GM12864 (cell line): Measurements from ENCODE around the gene RELA.

Experiments
- DNase-seq: peaks from one replicate; pipeline ENCODE4 v3.0.0-alpha.2; 2011; ENCODE audit warnings: low read depth
- H3K4me3 ChIP-seq: 2 replicates; pipeline ENCODE4 v1.5.1; 2011; ENCODE audit warnings: mild to moderate bottlenecking, low read depth, low read length, control low read depth
- TF ChIP-seq, protein P1 (sequence below): IDR thresholded peaks from 2 replicates; pipeline ENCODE4 v1.5.1; 2011; ENCODE audit warnings: low read depth, mild to moderate bottlenecking, moderate library complexity, low read length, control low read depth, inconsistent platforms; ENCODE audit errors: missing control alignments

Gene RELA

DNA sequence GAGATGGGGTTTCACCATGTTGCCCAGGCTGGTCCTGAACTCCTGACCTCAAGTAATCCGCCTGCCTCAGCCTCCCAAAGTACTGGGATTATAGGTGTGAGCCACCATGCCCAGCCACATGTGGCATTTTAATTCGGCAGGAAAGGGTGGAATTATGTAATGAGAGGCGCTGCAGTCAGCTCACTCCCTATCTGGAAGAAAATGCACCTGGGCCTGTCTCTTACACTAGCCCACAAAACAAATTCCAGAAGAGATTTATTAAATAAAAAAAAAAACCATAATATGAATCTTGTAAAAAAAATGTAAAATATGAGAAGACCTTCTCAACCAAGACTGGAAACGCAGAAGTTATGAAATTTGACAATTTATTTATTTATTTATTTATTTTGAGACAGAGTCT, 41.1 kb upstream of the RELA start:
- DNase-seq, result no peak
- H3K4me3 ChIP-seq, result no peak overlapping the region
- TF ChIP-seq, protein P1, sequence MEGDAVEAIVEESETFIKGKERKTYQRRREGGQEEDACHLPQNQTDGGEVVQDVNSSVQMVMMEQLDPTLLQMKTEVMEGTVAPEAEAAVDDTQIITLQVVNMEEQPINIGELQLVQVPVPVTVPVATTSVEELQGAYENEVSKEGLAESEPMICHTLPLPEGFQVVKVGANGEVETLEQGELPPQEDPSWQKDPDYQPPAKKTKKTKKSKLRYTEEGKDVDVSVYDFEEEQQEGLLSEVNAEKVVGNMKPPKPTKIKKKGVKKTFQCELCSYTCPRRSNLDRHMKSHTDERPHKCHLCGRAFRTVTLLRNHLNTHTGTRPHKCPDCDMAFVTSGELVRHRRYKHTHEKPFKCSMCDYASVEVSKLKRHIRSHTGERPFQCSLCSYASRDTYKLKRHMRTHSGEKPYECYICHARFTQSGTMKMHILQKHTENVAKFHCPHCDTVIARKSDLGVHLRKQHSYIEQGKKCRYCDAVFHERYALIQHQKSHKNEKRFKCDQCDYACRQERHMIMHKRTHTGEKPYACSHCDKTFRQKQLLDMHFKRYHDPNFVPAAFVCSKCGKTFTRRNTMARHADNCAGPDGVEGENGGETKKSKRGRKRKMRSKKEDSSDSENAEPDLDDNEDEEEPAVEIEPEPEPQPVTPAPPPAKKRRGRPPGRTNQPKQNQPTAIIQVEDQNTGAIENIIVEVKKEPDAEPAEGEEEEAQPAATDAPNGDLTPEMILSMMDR, result no peak

DNA sequence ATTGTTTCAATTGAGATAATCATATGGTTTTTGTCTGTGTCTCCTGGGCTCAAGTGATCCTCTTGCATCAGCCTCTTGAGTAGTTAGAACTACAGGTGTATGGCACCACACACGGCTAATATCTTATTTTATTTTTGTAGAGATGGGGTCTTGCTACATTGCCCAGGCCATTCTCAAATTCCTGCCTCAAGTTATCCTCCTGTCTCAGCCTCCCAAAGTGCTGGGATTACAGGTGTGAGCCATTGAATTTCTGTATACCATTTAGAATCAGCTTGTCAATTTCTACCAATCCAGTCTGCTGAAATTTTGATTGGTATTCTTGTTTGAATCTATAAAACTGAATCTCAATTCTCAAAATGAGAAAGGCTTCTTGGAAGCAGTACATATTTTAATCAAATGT, 39.0 kb upstream of the RELA start:
- DNase-seq, result no peak
- no peak overlapping the region for H3K4me3 ChIP-seq
- TF ChIP-seq, protein P1, result no peak

DNA sequence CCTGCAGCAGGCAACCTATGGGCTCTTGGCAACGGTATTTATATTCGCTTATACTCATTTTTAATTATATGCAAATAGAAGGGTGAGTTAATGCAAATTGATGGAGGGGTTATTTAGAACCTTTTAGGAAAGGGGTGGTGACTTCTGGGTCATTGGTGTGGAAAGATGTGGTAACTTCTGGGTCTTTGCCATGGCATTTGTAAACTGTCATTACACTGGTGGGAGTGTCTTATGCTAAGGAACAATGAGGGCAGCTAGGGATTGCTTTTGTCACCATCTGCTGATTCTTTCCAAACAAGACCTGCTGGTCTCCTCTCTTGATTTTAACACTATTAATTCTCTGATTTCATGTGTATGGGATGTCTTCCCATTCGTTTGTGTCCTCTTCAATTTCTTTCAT, 37.7 kb upstream of the RELA start:
- TF ChIP-seq, protein P1, result no peak
- DNase-seq, result no peak
- no peak overlapping the region for H3K4me3 ChIP-seq

DNA sequence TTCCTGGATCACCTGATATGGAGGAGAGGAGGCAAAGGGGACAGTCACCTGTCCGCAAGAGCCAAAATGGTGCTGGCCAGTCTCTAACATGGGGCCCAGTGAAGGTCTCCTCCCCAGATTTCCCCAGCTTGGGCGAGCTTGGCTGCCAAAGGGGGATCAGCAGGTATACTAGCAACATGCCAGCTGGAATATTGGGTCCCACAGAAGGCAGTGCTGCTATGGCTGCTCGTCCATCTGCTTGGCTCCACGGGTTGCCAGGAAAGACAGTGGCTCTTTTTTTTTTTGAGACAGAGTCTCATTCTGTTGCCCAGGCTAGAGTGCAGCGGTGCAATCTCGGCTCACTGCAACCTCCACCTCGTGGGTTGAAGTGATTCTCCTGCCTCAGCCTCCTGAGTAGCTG, 36.6 kb upstream of the RELA start:
- H3K4me3 ChIP-seq, result no peak overlapping the region
- TF ChIP-seq, protein P1, result no peak
- no peak for DNase-seq

DNA sequence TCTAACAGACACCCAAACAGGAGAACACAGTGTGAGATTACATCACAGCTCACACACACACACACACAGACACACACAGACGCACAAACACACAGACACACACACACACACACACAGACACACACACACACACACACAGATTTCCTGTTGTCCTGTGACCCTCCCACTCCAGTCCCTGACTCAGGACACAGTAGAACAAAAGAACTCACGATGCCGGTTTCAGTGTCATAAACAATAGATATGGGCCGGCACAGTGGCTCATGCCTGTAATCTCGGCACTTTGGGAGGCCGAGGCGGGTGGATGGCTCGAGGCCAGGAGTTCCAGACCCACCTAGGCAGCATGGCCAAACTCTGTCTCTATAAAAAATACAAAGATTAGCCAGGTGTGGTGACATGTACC, 35.5 kb upstream of the RELA start:
- no peak for DNase-seq
- no peak overlapping the region for H3K4me3 ChIP-seq
- TF ChIP-seq, protein P1, result no peak

DNA sequence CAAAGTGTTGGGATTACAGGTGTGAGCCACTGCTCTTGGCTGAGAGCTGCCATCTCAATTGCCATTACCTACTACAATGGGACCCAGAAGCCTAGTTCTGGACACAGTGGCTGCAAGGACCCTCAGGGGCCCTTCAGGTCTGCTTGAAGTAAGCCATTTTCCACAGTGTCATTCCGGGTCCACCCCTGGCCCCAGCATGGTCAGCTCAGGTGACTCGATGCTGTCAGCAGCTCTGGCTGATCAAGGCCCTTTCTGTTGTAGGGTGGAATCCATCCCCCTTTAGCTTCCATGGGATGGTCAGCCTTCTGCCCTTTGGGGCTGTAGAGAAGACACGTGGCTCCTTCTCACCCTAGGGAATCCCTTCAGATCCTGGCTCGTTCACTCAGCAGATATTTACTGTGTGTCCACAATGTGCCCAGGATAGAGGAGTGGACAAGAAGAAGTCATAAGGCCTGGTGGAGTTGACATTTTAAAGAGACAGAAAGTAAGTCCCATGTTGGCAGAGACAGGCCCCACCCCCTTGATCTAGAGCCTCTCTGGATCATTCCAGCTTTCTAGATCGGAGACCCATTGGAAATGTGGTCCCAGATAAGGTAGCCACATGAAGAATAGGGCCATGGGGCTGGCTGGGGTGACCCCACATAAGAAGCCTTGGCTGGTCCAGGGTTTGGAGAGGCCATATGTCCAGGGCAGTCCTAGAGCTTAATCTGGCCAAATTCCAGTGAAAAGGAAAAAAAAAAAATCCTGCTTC, 34.3 kb upstream of the RELA start:
- TF ChIP-seq, protein P1, result no peak
- no peak overlapping the region for H3K4me3 ChIP-seq
- DNase-seq, result no peak
